Fibroblast of pulmonary artery (primary cell): ENCODE measurements around the gene REM2.

Experiments used
- DNase-seq: peaks from one replicate; pipeline ENCODE4 v3.0.0-alpha.2; 2010; ENCODE audit warnings: low read depth
- H3K4me3 ChIP-seq: replicated peaks from 2 replicates; pipeline ENCODE4 v1.5.1; 2011; ENCODE audit warnings: low read depth, mild to moderate bottlenecking, control low read depth, low read length, moderate library complexity
- TF ChIP-seq, protein P1 (sequence below): IDR thresholded peaks from 2 replicates; pipeline ENCODE4 v1.5.1; 2011; ENCODE audit warnings: mild to moderate bottlenecking, control low read depth, low read length, inconsistent platforms; ENCODE audit errors: missing control alignments

The REM2 gene

DNA sequence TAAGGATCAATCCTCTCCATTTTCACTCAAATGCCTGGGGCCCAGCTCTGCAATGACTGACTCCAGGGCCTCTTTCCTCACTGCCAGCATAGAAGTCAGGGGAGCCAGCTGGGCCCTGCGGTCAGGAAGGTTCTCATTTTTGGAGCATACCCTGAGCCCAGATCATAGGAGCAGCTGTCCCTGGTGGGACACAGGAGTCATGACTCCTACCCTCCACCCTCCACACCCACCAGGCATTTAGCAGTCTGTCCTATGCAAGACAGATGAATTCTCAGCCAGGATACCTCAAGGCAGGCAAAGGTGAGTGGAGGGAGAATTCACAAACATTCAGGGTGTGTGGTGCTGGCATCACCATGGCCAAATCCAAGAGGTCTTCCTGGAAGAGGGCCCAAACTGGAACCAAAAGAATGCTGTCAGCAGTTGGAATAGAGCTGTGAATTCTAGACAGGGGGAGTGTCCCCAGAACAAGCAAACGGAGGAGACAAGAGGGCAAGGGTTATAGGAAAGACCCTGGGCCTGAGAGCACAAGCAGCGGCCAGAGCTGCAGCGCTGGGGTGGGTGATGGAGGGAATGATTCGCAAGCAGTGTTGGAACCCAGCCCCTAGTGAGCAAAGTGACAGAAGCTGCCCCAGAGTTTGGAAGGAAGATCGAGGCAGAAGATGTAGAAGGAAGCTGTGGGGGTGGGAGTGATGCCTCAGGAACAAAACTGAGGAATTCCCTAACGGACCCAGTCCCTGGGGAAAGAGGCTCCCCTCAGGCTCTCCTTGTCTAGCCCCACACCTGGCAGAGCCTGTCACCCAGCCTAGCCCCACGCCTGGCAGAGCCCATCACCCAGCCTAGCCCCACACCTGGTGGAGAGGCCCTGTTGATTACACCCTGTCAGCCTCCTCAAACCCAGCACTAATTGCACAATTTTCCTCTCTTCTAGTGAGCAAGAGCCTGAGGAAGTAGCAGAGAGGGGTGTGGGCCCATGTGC lies 4.5 kb upstream of the REM2 start:
- TF ChIP-seq, protein P1, sequence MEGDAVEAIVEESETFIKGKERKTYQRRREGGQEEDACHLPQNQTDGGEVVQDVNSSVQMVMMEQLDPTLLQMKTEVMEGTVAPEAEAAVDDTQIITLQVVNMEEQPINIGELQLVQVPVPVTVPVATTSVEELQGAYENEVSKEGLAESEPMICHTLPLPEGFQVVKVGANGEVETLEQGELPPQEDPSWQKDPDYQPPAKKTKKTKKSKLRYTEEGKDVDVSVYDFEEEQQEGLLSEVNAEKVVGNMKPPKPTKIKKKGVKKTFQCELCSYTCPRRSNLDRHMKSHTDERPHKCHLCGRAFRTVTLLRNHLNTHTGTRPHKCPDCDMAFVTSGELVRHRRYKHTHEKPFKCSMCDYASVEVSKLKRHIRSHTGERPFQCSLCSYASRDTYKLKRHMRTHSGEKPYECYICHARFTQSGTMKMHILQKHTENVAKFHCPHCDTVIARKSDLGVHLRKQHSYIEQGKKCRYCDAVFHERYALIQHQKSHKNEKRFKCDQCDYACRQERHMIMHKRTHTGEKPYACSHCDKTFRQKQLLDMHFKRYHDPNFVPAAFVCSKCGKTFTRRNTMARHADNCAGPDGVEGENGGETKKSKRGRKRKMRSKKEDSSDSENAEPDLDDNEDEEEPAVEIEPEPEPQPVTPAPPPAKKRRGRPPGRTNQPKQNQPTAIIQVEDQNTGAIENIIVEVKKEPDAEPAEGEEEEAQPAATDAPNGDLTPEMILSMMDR = no peak
- H3K4me3 ChIP-seq = no peak overlapping the region
- DNase-seq = no peak

DNA sequence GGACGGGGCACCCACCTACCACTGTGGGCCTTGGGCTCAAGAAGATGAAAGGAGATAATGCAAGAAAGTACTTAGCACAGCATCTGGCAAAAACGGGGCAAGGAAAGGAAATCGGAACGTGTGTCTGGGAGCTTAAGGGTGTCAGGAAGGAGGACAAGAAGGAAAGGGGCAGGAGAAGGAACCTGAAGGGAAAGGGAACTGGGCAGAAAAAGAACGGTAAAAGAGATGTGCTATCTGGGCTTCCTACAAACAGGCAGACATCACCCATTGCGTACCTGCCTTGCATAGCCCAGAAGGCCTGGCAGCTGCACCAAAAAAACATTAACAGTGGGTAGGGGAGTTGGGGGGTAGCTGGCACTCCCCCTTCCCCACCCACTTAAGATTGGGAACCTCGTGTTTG lies 958 bp upstream of the REM2 start:
- TF ChIP-seq, protein P1 = no peak
- DNase-seq = no peak
- H3K4me3 ChIP-seq = no peak overlapping the region

- TF ChIP-seq, protein P1 = no peak
- peak; percentile 44 for DNase-seq
- no peak overlapping the region for H3K4me3 ChIP-seq
Measured at GRCh38 chr14:22882529-22883172, 371 bp upstream of the REM2 start.

DNA sequence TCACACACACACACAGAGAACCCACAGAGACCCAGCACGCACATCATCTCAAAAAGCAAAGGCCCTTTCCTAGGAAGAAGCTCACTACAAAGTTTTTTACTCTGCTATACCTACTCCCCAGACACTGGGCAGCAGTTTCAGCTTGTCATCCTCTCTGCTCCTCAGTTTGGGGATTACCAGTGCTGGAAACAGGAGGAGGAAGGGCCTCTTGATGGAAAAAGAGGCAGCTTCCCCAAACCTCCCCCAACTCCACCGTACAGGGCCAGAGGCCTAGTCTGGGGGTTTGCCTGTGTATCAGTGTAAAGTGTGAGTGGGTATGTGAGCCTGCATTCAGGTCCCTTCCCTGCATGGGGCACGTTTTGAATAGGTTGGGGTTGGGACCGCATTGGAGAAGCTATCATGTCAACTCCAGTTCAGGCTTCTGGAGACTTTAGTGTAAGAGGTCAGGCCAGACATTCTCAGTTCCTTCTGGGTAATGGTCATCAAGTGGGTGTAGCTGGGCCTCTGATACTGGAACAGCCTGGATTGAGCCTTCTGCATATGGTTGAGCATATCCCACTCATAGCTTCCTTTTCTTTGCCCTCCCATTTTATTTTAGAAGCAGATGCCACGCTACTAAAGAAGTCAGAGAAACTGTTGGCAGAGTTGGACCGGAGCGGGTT lies 1.2 kb downstream of the REM2 start:
- no peak overlapping the region for H3K4me3 ChIP-seq
- no peak for DNase-seq
- TF ChIP-seq, protein P1 = no peak

GRCh38 chr14:22884738-22885523 lies 1.9 kb downstream of the REM2 start:
- no peak for DNase-seq
- TF ChIP-seq, protein P1 = no peak
- H3K4me3 ChIP-seq = no peak overlapping the region

GRCh38 chr14:22885975-22886374 lies 3.0 kb downstream of the REM2 start:
- TF ChIP-seq, protein P1 = no peak
- H3K4me3 ChIP-seq = peak overlapping the region; percentile 69
- no peak for DNase-seq
